ENCODE data around the gene EPAS1.

EPAS1 gene

DNA sequence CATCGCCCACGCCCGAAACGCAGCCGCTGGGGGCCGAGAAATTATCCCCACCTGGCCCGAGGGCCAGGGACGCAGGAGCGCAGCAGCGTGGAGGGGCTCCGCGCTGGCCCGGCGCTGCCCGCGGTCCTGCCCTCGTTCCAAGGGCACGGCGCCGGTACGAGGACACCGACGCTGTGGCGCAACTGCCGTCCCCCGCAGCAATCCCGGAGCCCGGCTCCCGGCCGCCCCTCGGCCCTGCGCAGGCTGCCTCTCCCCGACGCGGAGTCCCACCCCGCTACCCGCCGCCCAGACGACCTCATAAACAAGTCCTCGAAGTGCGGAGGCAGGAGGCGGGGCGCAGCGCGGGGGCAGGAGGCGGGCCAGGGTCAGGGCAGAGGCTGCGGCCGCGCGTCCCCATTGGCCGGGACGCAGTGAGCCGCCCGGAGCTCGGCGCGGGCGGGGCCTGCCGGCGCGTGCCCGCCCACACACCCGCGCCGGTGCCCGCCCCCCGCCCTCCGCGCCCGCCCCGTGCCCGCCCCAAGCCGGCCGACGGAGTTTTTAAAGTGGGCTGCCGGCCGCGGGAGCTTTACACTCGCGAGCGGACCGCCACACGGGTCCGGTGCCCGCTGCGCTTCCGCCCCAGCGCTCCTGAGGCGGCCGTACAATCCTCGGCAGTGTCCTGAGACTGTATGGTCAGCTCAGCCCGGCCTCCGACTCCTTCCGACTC lies at the start of gene EPAS1:
Gene EPAS1, plus strand, starts transcription at position 568 of the 706 bp plus-strand sequence. CDS start 505 bp downstream, outside the sequence.
- DNase-seq: peak; percentile 84 to 88

DNA sequence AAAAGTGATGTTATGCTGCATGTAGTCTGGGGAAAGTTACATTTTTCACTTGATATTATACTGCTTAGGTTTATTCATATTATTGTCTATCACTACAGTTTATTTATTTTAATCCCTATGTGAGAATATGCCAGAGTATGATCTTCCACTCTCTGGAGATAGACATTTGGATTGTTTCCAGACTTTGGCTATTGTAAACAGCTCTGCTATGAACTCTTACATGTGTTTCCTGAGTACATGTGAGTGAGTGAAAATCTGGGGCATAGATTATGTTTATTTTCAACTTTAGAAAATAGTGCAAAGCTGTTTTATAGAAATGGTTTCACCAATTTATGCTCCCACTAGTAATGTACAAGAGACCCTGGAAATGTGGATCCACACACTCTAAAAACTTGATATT lies 49.0 kb upstream of the EPAS1 start:
- DNase-seq: no peak

DNA sequence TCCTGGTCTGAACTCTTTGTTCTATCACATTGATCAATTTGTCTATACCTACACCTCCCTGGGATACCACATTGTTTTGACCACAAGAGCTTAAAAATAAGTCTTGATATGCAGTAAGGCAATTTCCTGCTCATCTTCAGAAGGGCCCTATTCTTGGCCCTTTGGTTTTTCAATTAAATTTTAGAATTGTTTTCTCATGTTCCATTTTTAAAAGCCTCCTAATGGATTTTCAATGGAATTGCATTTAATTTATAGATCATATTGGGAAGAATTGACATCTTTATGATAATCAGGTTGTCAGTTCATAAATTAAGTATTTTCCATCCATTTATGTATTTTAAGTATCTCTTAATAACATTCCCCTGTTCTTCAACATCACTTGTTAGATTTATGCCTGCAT lies 47.6 kb upstream of the EPAS1 start:
- DNase-seq: no peak

DNA sequence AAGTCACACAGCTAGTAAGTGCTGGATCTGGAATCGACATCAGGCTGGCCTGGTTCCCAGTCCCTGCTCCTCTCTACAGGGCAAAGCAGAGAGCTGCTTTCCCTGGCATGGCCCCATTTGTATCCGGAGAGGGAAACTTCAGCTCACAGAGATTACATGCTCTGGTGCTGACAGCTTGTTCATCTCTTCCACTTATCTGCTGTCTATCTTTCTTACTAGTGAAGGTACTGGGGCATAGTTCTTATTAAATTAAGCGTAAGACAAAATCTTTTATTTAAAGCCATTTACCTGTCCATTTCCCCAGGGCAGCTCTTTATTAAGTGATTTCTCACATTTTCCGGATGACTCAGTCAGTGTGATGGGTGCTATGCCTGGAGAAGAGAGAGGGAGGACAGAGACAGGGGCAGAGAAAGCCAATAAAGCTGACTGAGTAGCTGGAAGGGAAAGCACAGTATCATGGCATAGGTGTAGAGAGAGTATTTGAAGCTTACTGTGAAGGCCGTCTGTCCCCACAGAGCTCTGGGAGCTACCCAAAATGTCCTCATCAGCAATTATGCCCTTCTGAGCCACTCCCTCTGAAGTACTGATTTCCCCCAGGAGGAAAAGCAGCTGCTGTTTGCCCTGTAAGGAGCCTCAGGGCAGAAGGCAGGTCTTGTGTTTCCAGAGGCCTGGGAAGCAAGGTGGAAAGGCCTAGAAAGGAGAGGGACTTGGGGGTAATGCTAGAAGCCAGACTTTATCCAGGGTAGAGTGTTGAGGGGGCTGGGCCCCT lies 44.1 kb upstream of the EPAS1 start:
- no peak for DNase-seq

DNA sequence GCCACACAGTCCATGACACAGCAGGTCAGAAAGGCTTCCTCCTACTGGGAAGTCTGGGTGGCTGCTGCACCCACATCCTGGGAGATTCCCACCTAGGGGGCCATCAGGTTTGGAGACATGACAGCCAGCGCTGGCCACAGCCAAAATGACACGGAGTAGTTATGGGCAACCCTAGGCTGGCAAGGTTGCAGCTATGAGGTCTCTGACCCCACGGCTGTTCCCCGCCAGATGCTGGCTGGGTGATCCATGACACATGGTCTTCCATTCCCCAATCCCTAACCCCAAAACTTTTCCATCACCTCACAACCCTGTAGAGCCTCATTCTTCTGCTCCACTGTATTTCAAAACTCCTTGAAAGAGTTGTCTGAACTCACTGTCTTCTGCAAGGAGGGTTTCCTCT lies 42.7 kb upstream of the EPAS1 start:
- DNase-seq: no peak

DNA sequence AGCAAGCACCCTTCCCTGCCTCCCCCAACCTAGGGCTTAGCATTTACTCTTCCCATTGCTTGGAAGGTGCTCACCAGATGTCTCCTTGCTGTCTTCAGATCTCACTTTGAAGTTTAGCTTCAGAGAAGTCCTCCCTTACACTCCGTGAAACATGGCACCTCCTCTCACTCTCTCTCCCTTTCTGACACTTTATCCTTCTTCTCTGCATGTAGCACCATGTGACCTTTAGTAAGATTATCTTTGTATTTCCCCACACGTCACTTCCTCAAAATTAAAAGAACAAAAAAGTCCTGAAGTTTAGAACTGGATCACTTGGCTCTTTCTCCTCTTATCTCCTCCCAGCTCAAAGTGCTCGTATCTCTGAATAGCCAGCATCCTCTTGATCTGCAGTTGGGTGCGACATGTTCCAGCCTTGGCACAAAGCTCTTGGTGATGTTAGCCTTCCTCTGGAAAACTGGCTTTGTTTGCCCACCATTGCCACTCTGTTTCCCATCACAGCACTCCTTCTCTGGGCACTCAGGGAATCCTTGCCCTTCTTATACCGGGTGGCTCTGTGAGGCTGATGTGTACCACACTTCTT lies 40.6 kb upstream of the EPAS1 start:
- DNase-seq: no peak

DNA sequence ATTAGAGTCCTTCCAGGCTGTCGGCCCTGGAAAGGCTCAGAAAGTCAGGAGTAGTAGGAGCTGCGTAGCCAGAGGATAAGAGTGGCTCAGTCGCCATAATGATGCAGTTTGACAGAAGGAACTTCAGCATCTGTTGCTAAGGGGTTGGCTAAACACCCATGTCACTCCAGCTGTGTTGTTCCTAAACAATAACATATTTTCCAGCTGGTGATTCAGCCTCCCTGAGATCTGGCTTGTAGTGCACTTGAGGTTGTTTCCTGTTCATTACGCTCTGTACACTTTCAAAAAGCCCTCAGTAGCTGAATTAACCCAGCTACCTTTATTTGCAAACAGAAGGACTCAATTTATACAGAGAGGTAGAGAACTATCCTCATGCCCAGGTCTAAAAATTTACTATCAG lies 39.7 kb upstream of the EPAS1 start:
- DNase-seq: no peak

DNA sequence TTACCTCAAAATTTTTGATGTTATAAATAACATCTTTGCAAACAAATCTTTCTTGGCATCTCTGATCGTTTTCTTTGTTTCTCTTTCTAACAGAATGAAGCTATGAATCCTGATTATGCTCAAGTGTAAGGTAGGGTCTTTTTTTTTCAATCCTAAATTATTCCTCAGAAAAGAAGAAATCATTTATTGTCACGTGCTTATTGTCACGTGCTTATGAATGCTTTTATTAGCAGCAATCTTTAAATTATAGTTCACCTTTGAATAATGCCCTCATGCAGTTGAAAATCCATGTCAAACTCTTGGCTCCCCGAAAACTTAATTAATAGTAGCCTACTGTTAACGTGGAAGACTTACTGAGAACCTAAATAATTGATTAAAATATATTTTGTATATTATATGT lies 39.2 kb upstream of the EPAS1 start:
- no peak for DNase-seq

DNA sequence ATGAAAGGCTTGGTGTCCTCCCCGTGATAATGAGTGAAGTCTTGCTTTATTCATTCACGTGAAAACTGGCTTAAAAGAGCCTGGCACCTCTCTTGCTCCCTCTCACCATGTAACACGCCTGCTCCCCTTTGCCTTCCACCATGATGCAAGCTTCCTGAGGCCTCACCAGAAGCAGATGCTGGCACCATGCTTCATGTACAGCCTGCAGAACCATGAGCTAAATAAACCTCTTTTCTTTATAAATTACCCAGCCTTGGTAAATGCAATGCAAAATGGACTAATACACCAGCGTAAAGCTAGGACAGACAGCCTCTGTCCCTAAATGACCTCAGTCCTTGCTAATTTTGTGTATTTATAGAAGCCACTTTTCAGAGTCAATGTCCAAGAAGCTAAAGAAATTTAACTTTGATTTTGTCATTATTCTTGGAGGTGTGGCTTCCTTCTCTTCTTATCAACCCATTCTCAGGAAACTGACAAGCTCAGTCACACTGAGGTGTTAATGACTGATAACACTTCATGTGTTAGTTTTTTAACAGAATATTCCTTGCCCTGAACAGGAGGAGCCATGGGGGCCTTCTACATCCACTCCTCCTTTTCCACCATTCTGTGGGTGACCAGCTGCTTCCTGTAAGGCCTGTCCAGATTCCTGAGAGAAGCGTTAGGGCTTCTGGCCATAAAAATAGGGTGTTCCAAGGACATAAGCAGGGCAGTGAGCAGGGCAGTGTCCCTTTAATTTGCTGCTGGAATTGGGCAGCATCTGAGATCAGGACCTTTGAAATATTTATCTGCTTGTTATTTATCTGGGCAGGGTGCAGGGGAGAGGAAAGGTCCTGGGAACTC lies 38.0 kb upstream of the EPAS1 start:
- no peak for DNase-seq

DNA sequence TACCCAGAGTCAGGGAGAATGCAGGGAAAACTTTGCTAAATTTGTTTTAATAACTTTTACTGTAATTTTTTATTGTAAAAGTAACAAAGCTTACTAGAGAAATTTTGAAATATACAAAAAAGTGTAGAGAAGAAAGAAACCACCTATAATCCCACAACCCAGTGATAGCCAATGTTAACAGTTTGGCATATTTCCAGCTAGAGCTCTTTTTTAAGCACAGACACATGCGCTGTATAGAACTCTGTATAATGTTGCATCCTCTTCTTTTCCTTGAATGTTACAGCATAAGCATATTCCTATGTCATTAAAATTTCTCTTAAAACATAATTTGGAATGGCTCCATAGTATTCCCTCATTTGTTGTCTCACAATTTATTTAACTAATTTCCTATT lies 37.4 kb upstream of the EPAS1 start:
- DNase-seq: no peak

DNA sequence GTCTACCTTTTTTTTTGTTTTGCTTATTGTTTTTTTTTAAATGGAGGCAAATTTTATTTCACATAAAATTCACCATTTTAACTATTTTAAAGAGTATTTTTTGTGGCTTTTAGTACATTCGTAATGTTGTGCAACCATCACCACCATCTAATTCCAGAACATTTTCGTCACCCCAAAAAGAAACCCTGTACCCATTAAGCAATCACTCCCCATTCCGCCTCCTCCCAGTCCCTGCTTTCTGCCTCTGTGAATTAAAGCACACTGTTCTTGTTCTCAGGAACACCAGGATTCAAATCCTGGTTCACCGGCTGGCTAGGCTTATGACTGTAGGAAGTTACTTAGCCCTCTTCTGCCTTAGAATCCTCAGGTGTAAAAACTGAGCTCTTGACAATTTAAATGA lies 36.9 kb upstream of the EPAS1 start:
- DNase-seq: no peak

DNA sequence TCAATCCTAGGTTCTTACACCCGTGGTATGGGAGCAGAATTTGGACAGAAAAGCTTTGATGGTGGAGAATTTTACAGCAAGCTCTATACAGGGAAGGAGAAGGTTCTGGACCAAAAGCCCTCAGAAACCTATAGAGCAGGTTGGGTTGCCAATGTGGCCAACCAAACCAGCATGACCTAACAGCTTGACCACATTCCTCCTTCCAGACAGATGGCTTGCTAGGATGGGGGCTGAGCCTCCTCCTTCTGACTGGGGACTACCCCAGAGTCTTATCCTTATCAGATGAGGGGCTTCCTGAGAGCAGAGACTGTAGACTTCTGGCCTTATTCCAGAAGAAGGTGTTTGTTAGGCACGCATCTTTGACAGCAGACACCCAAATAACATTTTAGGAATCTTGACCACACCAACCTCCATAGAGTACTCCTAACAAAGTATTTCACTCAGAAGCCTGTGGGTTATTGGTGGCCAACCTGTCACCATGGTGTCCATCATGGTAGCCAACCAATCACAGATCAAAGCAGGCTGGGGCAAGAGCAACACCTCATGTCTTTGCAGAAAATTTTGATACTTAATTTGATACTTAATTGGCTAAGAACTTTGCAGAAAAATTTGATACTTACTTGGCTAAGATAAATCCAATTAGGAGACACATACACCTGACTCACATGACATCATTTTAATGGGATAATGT lies 34.8 kb upstream of the EPAS1 start:
- no peak for DNase-seq

DNA sequence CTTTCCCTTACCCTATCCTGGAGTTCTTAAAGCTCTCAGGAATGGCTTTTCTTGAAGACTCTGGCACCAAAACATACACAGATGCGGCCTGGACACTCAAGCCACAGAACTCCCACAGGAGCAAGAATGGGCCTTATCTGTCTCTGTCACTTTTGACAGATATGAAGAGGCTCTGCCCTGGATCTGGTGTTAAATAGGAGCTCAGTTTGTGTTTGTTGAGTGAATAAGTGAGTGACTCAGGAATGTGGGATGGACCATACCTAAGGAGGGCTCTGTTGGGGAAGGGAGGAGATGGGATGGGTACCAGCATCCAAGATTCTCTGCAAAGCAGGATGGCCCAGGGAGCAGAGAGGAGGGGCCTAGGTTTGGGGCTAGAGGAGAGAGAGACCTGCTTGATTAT lies 33.9 kb upstream of the EPAS1 start:
- DNase-seq: no peak

DNA sequence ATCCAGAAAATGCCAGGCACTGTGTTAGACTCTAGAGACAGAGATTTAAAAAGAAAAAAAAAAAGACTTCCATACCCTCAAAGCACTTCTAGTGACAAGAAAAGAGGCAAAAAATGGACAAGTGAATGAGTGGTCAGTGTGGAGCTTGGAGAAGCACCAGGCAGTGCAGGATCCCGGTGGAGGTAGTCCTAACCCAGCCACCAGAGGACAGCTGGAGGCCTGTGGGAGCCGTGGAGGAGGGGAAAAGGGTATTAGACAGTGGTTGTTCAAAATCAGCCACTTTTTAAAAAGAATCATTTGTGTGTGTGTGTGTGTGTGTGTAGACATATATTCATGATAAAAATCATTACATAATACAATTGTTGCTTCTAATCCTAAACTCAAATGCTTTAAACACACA lies 32.8 kb upstream of the EPAS1 start:
- no peak for DNase-seq

DNA sequence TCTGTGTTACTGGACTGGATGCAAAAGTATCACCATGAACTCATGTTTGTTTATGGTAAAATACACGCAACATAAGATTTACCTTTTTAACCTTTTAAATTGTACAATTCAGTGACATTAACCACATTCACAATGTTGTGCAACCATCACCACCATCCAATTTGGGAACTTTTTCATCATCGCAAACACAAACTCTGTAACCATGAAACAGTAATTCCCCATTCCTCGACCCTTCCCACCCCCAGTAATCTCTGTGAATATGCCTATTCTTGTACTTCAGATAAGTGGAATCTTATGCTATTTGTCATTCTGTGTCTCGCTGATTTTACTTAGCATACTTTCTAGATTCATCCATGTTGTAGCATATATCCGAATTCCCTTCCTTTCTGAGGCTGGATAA lies 31.1 kb upstream of the EPAS1 start:
- DNase-seq: no peak

DNA sequence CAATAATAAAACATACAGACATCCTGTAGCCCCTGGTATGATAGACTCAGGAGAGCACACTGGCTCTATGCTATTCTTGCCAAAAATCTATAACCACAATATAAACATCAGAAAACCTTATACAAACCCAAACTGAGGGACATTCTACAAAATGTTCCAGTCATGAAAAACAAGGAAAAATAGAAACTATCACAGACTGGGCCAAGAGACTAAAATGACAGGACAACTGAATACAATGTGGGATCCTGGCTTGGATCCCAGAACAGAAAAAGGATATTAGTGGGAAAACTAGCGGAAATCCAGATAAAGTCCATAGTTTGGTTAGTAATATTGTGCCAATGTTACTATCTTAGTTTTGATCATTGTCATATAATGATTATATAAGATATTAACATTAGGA lies 29.6 kb upstream of the EPAS1 start:
- no peak for DNase-seq

DNA sequence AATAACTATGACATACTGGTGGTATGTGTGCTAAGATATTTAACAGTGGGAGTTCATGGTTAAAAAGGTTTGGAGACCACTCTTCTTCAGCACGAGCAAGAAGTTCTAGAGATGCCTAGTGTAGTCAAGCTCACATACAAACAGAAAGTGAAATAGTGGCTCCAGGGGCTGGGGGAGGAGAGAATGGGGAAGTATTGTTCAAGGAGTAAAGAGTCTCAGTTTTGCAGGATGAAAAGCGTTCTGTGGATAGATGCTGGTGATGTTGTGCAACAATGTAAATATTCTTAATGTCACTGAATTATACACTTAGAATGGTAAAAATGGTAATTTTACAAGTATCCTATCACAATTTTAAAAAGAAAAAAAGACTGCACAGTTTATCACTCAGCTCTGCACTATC lies 29.0 kb upstream of the EPAS1 start:
- DNase-seq: no peak

DNA sequence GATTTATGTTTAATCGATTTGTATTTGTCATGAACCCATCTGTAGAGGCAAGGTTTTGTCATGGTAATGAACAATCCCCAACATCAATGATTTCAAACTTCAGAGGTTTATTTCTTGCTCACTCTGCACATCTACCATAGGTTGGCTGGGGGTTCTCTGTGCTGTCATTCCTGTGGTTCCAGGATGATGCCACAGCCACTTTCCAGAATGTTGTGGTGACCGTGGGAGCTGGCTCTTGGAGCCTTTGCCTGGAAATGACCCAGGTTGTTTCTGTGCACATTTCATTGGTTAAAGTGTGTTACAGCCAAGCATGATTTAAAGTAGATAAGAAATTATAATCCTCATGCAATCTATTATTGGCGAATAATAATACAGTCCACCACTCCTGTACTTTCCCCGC lies 28.2 kb upstream of the EPAS1 start:
- no peak for DNase-seq

DNA sequence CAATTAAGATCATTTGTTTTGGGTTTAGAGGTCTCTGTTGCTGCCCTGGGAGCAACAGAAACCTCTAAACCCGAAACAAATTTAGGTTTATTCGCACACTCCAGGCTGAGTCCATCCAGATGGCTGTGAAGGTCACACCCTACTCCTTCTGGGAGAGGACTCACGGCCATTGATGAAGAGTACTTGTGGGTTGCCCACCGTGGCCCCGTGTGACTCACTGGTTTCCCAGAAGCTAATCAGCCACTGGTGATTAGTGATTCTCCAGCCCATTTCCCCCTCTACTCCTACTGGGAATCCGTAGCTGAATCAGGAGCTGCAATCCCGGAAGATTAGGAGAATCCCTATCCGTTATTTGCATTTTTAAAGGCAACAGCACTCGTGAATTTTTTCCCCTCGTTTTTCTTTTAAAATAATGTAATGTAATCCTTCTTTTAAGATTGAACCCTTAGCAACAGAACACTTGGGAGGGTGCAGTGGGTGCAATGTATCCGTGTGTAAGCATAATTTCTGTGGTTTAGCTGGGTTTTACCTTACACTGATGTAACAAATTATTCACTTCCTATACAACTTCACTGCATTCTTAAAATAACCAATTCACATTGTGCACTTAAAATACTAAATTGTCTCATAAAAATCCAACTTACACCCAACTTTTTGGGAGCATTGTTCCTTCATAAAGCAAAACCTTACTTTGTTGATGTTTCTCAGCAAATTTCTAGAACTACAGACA lies 27.5 kb upstream of the EPAS1 start:
- DNase-seq: no peak

DNA sequence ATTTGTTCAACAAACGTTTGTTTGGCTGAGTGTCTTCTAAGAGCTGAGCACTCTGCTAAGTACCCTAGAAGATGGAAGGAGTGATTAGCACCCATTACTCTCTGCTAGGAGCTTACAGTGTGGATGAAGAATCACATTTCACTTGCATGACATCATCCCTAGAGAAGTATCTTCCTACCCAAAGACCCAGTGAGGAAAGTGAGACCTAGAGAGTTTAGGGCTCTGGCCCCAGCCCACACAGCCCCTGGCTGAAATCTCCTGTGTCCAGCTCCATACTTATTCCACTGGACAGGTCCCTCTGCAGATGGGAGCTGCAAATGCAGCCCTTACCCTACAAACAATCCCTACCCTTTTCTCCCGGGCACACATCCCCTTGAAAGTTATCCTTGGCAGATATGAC lies 26.8 kb upstream of the EPAS1 start:
- DNase-seq: no peak

DNA sequence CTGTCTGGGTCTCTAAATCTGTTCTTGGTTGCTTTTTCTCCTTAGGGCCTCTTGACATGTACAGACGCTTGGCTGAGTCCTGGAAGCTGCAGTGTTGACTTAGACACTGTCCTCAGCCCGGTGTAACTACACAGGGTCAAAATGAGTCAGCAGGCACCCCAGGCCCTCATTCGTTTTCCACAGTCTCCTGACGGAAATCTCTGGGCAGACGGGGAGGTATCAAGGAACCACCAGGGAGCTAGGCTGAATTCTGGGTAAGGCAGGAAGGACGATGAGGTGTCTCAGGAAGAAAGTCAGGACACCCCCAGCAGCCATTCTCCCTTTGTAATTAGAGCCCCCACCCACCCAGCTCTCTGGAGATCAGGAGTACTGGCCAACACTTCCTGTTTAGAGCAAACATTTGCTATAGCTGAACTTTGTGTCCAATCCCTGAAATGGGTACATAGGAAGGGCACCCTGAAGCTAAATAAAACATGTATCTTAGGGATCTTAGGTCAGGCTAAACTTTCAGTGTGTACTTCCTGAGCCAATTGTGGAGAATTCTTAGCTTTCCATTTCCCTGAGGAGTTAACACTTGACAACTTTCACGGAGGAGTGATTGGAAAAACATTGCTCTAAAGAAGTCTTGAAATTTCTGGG lies 23.9 kb upstream of the EPAS1 start:
- DNase-seq: no peak

DNA sequence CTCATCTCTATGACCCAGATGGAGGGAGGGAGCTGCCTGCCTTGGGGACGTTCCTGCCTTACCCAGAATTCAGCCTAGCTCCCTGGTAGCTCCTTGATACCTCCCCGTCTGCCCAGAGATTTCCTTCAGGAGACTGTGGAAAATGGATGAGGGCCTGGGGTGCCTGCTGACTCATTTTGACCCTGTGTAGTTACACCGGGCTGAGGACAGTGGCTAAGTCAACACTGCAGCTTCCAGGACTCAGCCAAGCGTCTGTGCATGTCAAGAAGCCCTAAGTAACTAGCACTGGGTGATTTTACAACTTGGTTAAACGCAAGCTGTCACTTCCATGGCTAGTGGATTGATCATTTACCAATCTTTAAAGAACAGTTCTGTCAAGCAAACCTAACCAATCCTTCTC lies 23.3 kb upstream of the EPAS1 start:
- no peak for DNase-seq
